Loucy (cell line): ENCODE measurements around the gene CNR1.

Experiments
- EZH2phosphoT487 ChIP-seq: fragments of 200-600 bp; IDR thresholded peaks from 2 replicates; pipeline ENCODE4 v1.6.1; 2018; ENCODE audit warnings: antibody characterized with exemption, mild to moderate bottlenecking, moderate library complexity, borderline replicate concordance
- TF ChIP-seq, protein P1 (sequence below): fragments of 200-600 bp; sonication (generic); conservative IDR thresholded peaks from 2 replicates; pipeline ENCODE4 v1.5.1; 2014; ENCODE audit warnings: mild to moderate bottlenecking, antibody characterized with exemption, low read length

DNA sequence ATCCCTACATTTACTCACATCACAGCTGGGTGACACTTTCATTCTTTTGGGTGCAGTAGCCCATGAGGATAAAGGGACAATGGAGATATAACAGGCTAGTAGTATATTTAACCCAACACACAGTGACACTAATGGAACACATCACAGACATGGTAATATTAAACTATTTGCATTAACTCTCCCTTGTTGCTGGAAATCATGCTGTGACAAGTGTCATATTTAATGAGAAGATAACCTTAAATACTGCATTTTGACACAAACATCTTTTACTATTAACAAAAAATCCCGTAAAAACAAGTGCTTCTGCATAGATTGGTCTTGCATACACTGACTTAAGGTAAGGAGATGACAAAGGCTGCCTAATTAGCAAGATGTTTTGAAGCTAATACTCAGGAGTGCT lies 45.5 kb downstream of the CNR1 start:
- TF ChIP-seq, protein P1, sequence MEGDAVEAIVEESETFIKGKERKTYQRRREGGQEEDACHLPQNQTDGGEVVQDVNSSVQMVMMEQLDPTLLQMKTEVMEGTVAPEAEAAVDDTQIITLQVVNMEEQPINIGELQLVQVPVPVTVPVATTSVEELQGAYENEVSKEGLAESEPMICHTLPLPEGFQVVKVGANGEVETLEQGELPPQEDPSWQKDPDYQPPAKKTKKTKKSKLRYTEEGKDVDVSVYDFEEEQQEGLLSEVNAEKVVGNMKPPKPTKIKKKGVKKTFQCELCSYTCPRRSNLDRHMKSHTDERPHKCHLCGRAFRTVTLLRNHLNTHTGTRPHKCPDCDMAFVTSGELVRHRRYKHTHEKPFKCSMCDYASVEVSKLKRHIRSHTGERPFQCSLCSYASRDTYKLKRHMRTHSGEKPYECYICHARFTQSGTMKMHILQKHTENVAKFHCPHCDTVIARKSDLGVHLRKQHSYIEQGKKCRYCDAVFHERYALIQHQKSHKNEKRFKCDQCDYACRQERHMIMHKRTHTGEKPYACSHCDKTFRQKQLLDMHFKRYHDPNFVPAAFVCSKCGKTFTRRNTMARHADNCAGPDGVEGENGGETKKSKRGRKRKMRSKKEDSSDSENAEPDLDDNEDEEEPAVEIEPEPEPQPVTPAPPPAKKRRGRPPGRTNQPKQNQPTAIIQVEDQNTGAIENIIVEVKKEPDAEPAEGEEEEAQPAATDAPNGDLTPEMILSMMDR, result no peak
- no peak for TF ChIP-seq EZH2phosphoT487
